ENCODE results near the gene NXF1. TPM values are rescaled to one million over a fixed set of nuclear protein-coding genes. Genes with fewer than 3 reads are reported as not detected.
A peak's percentile ranks its signal among the peaks of the same experiment; 100 is the strongest.

NXF1 gene
- total and polyA plus RNA-seq, 10 donors, result 83.1 to 271 (median 118) TPM

DNA sequence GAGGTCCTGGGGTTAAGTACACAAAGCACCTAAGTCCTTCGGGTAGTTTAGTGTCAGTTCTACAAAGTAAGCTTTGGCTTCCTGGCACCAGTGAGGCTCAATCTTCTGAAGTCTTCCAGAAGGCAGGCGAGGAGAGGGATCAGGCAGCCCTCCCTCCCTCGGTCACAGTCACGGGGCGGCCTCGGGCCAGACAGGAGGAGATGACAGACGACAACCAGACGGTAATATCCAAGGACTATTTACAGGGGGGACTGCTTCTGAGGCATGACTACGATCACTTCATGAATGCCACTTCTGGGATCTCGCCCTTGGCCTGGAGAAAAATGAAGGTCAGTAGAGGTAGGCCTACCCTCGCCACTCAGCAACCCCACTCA lies 13.1 kb downstream of the NXF1 start:
- Histone ChIP-seq H3K27me3 (replicated peaks in 1 of 7) (no peaks in the 10 kb centered on the region), H3K4me3 (peak overlapping the region in 7 of 8 donors; percentile 90 to 98 (median 95)), H3K27ac (peak overlapping the region; percentile 78 to 93 (median 90)), H3K9me3 (no peaks in the 10 kb centered on the region), H3K36me3 (peaks cover 3 to 77% (median 70%) of the 10 kb centered on the region in 6 donors), H3K4me1 (peaks cover 31 to 60% (median 55%) of the 10 kb centered on the region in 6 donors)
- TF ChIP-seq, protein P1, sequence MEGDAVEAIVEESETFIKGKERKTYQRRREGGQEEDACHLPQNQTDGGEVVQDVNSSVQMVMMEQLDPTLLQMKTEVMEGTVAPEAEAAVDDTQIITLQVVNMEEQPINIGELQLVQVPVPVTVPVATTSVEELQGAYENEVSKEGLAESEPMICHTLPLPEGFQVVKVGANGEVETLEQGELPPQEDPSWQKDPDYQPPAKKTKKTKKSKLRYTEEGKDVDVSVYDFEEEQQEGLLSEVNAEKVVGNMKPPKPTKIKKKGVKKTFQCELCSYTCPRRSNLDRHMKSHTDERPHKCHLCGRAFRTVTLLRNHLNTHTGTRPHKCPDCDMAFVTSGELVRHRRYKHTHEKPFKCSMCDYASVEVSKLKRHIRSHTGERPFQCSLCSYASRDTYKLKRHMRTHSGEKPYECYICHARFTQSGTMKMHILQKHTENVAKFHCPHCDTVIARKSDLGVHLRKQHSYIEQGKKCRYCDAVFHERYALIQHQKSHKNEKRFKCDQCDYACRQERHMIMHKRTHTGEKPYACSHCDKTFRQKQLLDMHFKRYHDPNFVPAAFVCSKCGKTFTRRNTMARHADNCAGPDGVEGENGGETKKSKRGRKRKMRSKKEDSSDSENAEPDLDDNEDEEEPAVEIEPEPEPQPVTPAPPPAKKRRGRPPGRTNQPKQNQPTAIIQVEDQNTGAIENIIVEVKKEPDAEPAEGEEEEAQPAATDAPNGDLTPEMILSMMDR (IDR thresholded peaks at IDR 0.05 in 8 of 11, conservative IDR thresholded peaks at IDR 0.05 in 3 of 11), result peak in 1 of 11 experiments; percentile 4
- TF ChIP-seq POLR2AphosphoS5 (IDR thresholded peaks at IDR 0.05), result no peak
- peak; percentile 85 for DNase-seq
- intact Hi-C loops (cut with DNase I; ENCODE audit: low total_unique reads), result no loop called here
- 20 to 31% (median 27%) methylated on average over 8 to 11 of the region's 11 CpGs for WGBS, 5 donors

DNA sequence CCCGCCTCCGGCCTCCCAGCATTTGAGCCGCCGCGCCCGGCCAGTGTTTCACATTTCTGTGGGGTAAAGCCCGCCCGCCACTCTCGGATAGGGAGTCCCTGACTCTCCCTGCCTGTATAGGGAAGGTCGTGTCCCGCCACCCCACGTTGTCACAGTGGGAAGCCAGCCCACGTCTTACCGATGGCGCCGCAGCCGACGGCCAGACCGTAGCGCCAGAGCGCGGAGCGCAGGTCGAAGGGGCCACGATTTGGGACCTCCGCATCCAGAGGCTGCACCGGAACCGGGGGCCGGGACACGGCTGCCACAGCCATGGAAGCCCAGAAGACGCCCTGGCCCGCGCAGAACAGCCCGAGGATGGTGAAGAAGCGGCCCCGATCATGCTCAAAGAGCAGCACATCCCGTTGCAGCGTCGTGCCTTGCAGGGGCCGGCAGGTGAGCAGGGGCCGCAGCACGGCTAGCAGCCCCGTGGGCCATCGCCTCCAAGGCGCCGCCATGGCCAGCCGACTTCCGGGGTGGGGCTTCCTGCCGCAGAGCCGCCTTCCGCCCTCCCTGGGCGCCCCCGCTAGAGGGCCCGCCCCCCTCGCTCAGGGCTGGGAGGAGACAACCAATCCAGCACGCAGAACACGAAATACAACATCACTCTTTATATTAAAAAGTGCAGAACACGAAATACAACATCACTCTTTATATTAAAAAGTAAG lies 13.6 kb downstream of the NXF1 start, which contains the start of gene TMEM223:
Gene TMEM223, minus strand, starts transcription at position 506 of the 701 bp plus-strand sequence. Its CDS starts 12 bp downstream, at position 494.
- Histone ChIP-seq H3K27ac (peak within 1 kb of the TSS; percentile 78 to 93 (median 90)), H3K4me3 (peak within 1 kb of the TSS; percentile 82 to 98 (median 94)), H3K36me3 (peaks cover 3 to 72% (median 64%) of the 10 kb centered on the region in 6 donors), H3K27me3 (replicated peaks in 1 of 7) (no peaks in the 10 kb centered on the region), H3K9me3 (no peaks in the 10 kb centered on the region), H3K4me1 (peaks cover 31 to 60% (median 55%) of the 10 kb centered on the region in 6 donors)
- DNase-seq, result peak; percentile 98
- WGBS, 5 donors, result 0 to 1% (median 1%) methylated on average over 34 to 58 of the region's 58 CpGs
- intact Hi-C loops (cut with DNase I; ENCODE audit: low total_unique reads), result no loop called here
- peak; percentile 97 to 99 (median 97) for TF ChIP-seq POLR2AphosphoS5 (IDR thresholded peaks at IDR 0.05)
- TF ChIP-seq POLR2A (IDR thresholded peaks at IDR 0.05), result peak in 2 of 3 donors; percentile 10 to 87
- TF ChIP-seq, protein P1 (IDR thresholded peaks at IDR 0.05 in 8 of 11, conservative IDR thresholded peaks at IDR 0.05 in 3 of 11), result peak in 8 of 11 experiments; percentile 27 to 72 (median 48)

DNA sequence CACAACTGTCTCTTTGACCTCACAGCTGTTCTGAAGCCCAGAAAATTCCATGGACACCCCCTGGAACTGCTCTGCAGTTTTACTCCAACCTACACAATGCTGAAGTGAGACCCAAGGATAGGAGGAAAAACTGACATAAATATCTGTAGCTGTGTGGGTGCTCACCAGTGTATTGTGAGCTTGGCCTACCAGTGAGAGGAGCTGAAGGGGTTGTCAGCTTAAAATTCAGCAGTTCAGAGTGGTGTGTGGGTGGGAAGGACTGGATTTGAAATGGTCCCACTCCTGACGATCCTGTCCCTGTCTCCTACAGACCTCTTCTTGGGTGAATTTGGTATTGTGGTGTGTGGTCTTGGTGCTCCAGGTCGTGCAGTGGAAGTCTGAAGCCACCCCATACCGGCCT lies 15.7 kb downstream of the NXF1 start:
- peaks cover 40 to 72% (median 67%) of the 10 kb centered on the region in 6 donors for H3K4me1 ChIP-seq
- 59 to 79% (median 64%) methylated on average over 3 of the region's 3 CpGs for WGBS, 5 donors
- TF ChIP-seq POLR2AphosphoS5 (IDR thresholded peaks at IDR 0.05) (no peak), POLR2A (IDR thresholded peaks at IDR 0.05) (no peak)
- TF ChIP-seq, protein P1 (IDR thresholded peaks at IDR 0.05 in 8 of 11, conservative IDR thresholded peaks at IDR 0.05 in 3 of 11), result no peak
- H3K4me3 ChIP-seq, result no peak overlapping the region
- H3K9me3 ChIP-seq, result no peaks in the 10 kb centered on the region
- DNase-seq, result no peak
- intact Hi-C loops (cut with DNase I; ENCODE audit: low total_unique reads), result loop anchor here (5.0 kb wide), 1 partner anchor 68 kb away; no protein-coding TSS in a partner anchor
- H3K27ac ChIP-seq, result peak overlapping the region in 3 of 8 donors; percentile 90 to 100 (median 93)
- no peaks in the 10 kb centered on the region for H3K27me3 ChIP-seq (replicated peaks in 1 of 7)
- peaks cover 0 to 60% (median 44%) of the 10 kb centered on the region in 6 donors for H3K36me3 ChIP-seq

DNA sequence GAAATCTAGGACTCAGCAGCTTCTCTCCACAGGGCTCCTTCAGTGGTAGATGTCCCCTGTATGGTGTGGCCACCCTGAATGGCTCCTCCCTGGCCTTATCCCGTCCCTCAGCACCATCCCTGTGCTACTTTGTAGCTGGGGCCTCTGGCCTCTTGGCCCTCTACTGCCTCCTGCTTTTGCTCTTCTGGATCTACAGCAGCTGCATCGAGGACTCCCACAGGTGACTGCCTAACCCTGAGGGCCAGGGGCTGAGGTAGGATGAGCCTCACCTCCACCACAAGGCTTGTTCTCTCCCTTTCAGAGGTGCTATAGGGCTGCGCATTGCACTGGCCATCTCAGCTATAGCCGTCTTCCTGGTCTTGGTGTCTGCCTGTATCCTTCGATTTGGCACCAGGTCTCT lies 16.2 kb downstream of the NXF1 start:
- Histone ChIP-seq H3K4me1 (peaks cover 40 to 72% (median 67%) of the 10 kb centered on the region in 6 donors), H3K36me3 (peaks cover 0 to 54% (median 38%) of the 10 kb centered on the region in 6 donors), H3K27me3 (replicated peaks in 1 of 7) (no peaks in the 10 kb centered on the region), H3K9me3 (no peaks in the 10 kb centered on the region), H3K4me3 (peak overlapping the region in 1 of 8 donors; percentile 98), H3K27ac (peak overlapping the region in 3 of 8 donors; percentile 90 to 100 (median 97))
- TF ChIP-seq POLR2A (IDR thresholded peaks at IDR 0.05) (no peak), POLR2AphosphoS5 (IDR thresholded peaks at IDR 0.05) (no peak)
- TF ChIP-seq, protein P1 (IDR thresholded peaks at IDR 0.05 in 8 of 11, conservative IDR thresholded peaks at IDR 0.05 in 3 of 11), result no peak
- no peak for DNase-seq
- WGBS, 5 donors, result 75 to 91% (median 78%) methylated on average over 4 to 5 of the region's 5 CpGs
- intact Hi-C loops (cut with DNase I; ENCODE audit: low total_unique reads), result loop anchor here (5.0 kb wide), 1 partner anchor 68 kb away; no protein-coding TSS in a partner anchor

Data from spleen (tissue), 11 donors.